CD8-positive, alpha-beta memory T cell (primary cell): ENCODE measurements around the gene KDM2B. TPM values are rescaled to one million over a fixed set of nuclear protein-coding genes. Genes with fewer than 3 reads are reported as not detected.

Experiments
- CTCF ChIA-PET: fragments of 350-600 bp; sonication (Branson Sonifier 250); formaldehyde crosslinking; loops from one replicate; lab custom pipeline; 2021; ENCODE audit warnings: antibody characterized with exemption; lab: Charles Lee
- POLR2A ChIA-PET: fragments of 350-600 bp; sonication (Branson Sonifier 250); formaldehyde crosslinking; loops from one replicate; lab custom pipeline; 2021; ENCODE audit warnings: antibody characterized with exemption; lab: Charles Lee
- DNase-seq, 5 donors: peaks; one replicate each; pipeline versions ENCODE4 v3.0.0 to v3.0.0-alpha.2; 2020 to 2022; ENCODE audit warnings: mixed read lengths in 1 of 5
- H3K27ac ChIP-seq: one replicate; pipeline ENCODE4 v1.7.0; 2013; ENCODE audit warnings: low read depth, mild to moderate bottlenecking, low read length, moderate library complexity
- H3K27me3 ChIP-seq: 2 replicates; pipeline ENCODE4 v1.7.0; 2013; ENCODE audit warnings: low read length, mild to moderate bottlenecking; ENCODE audit not compliant: insufficient read depth, poor library complexity, severe bottlenecking
- H3K36me3 ChIP-seq: 2 replicates; pipeline ENCODE4 v1.7.0; 2013; ENCODE audit warnings: mild to moderate bottlenecking, low read length, moderate library complexity; ENCODE audit not compliant: insufficient read depth
- H3K4me1 ChIP-seq: 2 replicates; pipeline ENCODE4 v1.7.0; 2013; ENCODE audit warnings: mild to moderate bottlenecking, low read length, moderate library complexity; ENCODE audit not compliant: insufficient read depth
- H3K4me3 ChIP-seq: 2 replicates; pipeline ENCODE4 v1.7.0; 2013; ENCODE audit warnings: mild to moderate bottlenecking, low read length
- H3K9me3 ChIP-seq: 2 replicates; pipeline ENCODE4 v1.7.0; 2013; ENCODE audit warnings: mild to moderate bottlenecking, low read length
- H3K27ac Mint-ChIP-seq, 8 donors: one replicate each; pipeline ENCODE4 v1.8.0; 2020 to 2021; ENCODE audit warnings: mixed read lengths in 8 of 8, mild to moderate bottlenecking in 6 of 8, inconsistent platforms in 3 of 8, moderate library complexity in 3 of 8
- H3K27me3 Mint-ChIP-seq, 2 donors: one replicate each; pipeline ENCODE4 v1.8.0; 2020 to 2021; ENCODE audit warnings: mixed read lengths in 2 of 2, mild to moderate bottlenecking in 1 of 2, moderate library complexity in 1 of 2
- H3K36me3 Mint-ChIP-seq, 3 donors: one replicate each; pipeline ENCODE4 v1.8.0; 2020 to 2021; ENCODE audit warnings: mixed read lengths in 3 of 3, inconsistent platforms in 1 of 3, mild to moderate bottlenecking in 1 of 3
- H3K4me1 Mint-ChIP-seq, 3 donors: one replicate each; pipeline ENCODE4 v1.8.0; 2020 to 2021; ENCODE audit warnings: mixed read lengths in 3 of 3, inconsistent platforms in 1 of 3, mild to moderate bottlenecking in 1 of 3
- H3K4me3 Mint-ChIP-seq, 7 donors: one replicate each; pipeline ENCODE4 v1.8.0; 2020 to 2021; ENCODE audit warnings: mixed read lengths in 7 of 7, mild to moderate bottlenecking in 6 of 7, moderate library complexity in 4 of 7, inconsistent platforms in 2 of 7
- H3K9me3 Mint-ChIP-seq, 5 donors: one replicate each; pipeline ENCODE4 v1.8.0; 2020 to 2022; ENCODE audit warnings: mixed read lengths in 5 of 5, mild to moderate bottlenecking in 3 of 5, moderate library complexity in 2 of 5, inconsistent platforms in 1 of 5
- polyA plus RNA-seq: library from polyadenylated mRNA; unstranded; fragments of 300-500 nt; fragmentation: Illumina TruSeq; gene quantifications from one replicate; pipeline ENCODE4 v1.2.3, GENCODE V29; 2021
- total RNA-seq, 2 experiments: library from RNA; stranded (reverse); gene quantifications; one replicate each; pipeline ENCODE4 v1.2.3, GENCODE V29; 2021

The KDM2B gene
- 10 to 100 TPM; 63.2 to 64.0 TPM for total RNA-seq
- 18.3 TPM for polyA plus RNA-seq

DNA sequence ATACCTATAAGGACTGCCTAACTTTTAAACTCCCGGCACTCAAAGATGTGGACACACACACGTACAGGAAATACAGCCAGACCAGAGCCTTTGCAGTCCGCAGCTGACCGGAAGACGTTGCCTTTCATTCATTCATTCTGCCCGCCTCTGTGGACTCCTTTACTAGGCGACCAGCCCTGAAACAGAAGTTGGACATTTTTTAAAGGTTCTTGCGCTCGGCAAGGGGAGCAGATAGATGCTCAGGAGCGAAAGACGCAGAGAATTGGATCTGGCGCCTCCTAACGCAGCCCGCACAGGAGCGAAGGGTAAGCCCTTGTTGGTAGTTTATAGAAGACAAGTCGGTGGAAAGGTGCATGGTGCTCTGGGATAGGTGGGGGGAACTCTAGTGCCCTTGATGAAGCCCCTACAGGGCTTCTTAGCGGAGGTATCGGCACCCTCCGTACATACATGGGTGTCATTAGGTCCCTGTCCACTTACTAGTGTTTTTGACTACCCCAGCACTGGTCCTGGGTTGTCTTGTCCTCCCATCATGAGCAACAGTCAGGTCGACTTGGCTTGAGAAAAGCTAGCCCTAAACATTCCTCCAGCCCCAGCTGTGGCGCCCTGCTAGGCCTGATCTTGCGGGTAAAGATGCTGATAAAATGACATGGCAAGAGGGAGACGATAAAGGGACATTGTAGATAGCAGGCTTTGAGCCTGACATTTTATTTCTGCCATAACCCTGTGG, at the start of gene KDM2B:
Gene KDM2B, minus strand, starts transcription at position 65 of the 727 bp plus-strand sequence. CDS start 112 bp downstream, outside the sequence.
- Mint-ChIP-seq H3K36me3 (peaks cover 0 to 16% (median 0%) of the 10 kb centered on the region in 3 donors), H3K4me3 (peak within 1 kb of the TSS; percentile 95 to 99 (median 98))

DNA sequence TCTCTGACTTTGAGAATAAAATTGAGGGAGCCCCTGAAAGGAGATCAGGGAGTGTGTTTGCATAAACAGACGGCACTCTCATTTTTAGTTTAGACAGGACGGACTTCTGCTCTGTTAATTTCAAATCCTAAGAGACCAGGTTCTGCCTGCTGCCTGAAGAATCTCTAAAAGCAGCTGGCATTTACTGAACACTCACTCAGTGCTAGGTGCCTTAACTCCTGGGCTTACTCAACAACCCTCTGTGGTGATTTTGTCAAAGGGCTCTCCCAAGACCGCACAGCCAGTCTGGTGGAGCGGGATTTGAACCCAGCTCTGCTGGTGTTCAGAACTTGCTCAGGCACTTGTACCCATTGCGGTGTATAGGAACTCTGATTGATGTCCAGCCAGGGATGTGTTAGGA, 47.7 kb upstream of the KDM2B start:
- H3K27ac Mint-ChIP-seq, result peak overlapping the region; percentile 98 to 99 (median 98)
- no peak for DNase-seq
- H3K27me3 Mint-ChIP-seq, result peaks cover 0 to 3% of the 10 kb centered on the region in 2 donors

More for the DNA sequence above, at the start of gene KDM2B:
- Histone ChIP-seq H3K36me3 (no peaks in the 10 kb centered on the region), H3K4me1 (peaks cover 41% of the 10 kb centered on the region), H3K27ac (peak within 1 kb of the TSS; percentile 93), H3K9me3 (no peaks in the 10 kb centered on the region), H3K4me3 (peak within 1 kb of the TSS; percentile 97), H3K27me3 (no peaks in the 10 kb centered on the region)
- Mint-ChIP-seq H3K27ac (peak within 1 kb of the TSS; percentile 97 to 100 (median 99)), H3K27me3 (no peaks in the 10 kb centered on the region), H3K4me1 (peaks cover 45 to 72% (median 53%) of the 10 kb centered on the region in 3 donors), H3K9me3 (no peaks in the 10 kb centered on the region)
- ChIA-PET POLR2A (interaction anchor here (0.5 to 4.1 kb wide), 8 partner anchors 9 to 1290 kb away, joined by 3 to 93 read pairs (median 3); partner anchors contain the start of gene MORN3), CTCF (interaction anchor here (0.6 to 9.0 kb wide), 11 partner anchors 8 to 213 kb away, joined by 3 to 69 read pairs (median 4); partner anchors contain the start of genes MORN3, ORAI1 and RHOF)
- DNase-seq, result peak in 1 of 5 donors; percentile 40

DNA sequence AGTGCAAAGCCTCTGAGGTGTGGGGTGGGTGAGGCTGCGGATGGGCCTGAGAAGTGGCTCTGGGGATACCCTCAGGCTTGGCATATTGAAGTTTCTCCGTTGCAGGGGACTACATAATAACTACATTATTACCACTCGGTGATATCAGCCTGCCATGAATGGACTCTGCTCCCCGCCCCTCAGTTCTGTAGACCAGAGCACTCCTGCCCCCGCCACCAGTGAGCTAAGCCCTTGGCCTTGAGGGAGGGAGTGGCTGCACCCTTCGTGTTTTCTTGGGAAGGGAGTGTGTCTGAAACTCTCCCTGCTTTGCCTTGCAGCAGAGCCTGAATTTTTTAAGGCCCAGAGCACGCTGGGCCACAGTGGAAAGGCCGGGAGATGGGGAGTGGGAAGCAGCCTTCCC, 47.2 kb upstream of the KDM2B start:
- peaks cover 65% of the 10 kb centered on the region for H3K4me1 ChIP-seq
- peak overlapping the region; percentile 95 to 100 (median 97) for H3K4me3 Mint-ChIP-seq
- H3K36me3 Mint-ChIP-seq, result peaks cover 0 to 40% (median 2%) of the 10 kb centered on the region in 3 donors
- POLR2A ChIA-PET, result interaction anchor here (0.5 to 3.0 kb wide), 10 partner anchors 9 to 128 kb away, joined by 3 to 35 read pairs (median 16); no protein-coding TSS in a partner anchor
- H3K27ac Mint-ChIP-seq, result peak overlapping the region; percentile 98 to 99 (median 98)
- no peaks in the 10 kb centered on the region for H3K9me3 ChIP-seq
- CTCF ChIA-PET, result interaction anchor here (0.8 to 11.2 kb wide), 13 partner anchors 9 to 128 kb away, joined by 3 to 150 read pairs (median 16); partner anchors contain the start of genes KDM2B and MORN3
- peaks cover 8% of the 10 kb centered on the region for H3K36me3 ChIP-seq
- H3K27me3 ChIP-seq, result no peaks in the 10 kb centered on the region
- DNase-seq, result no peak
- H3K27me3 Mint-ChIP-seq, result peaks cover 0 to 3% of the 10 kb centered on the region in 2 donors
- peak overlapping the region; percentile 95 for H3K27ac ChIP-seq
- H3K4me1 Mint-ChIP-seq, result peaks cover 59 to 73% (median 61%) of the 10 kb centered on the region in 3 donors
- H3K4me3 ChIP-seq, result peak overlapping the region; percentile 95
- no peaks in the 10 kb centered on the region for H3K9me3 Mint-ChIP-seq

More for the DNA sequence above, 47.7 kb upstream of the KDM2B start:
- POLR2A ChIA-PET, result interaction anchor here (0.8 to 3.0 kb wide), 5 partner anchors 29 to 71 kb away, joined by 4 to 32 read pairs (median 5); no protein-coding TSS in a partner anchor
- peaks cover 8% of the 10 kb centered on the region for H3K36me3 ChIP-seq
- H3K27ac ChIP-seq, result peak overlapping the region; percentile 95
- H3K4me3 ChIP-seq, result peak overlapping the region; percentile 95
- H3K27me3 ChIP-seq, result no peaks in the 10 kb centered on the region
- Mint-ChIP-seq H3K9me3 (no peaks in the 10 kb centered on the region), H3K4me1 (peaks cover 61 to 75% (median 66%) of the 10 kb centered on the region in 3 donors), H3K4me3 (peak overlapping the region; percentile 95 to 100 (median 97)), H3K36me3 (peaks cover 0 to 44% (median 2%) of the 10 kb centered on the region in 3 donors)
- H3K9me3 ChIP-seq, result no peaks in the 10 kb centered on the region
- peaks cover 68% of the 10 kb centered on the region for H3K4me1 ChIP-seq
- CTCF ChIA-PET, result interaction anchor here (1.0 to 11.2 kb wide), 8 partner anchors 9 to 129 kb away, joined by 4 to 150 read pairs (median 53); partner anchors contain the start of genes KDM2B and MORN3

DNA sequence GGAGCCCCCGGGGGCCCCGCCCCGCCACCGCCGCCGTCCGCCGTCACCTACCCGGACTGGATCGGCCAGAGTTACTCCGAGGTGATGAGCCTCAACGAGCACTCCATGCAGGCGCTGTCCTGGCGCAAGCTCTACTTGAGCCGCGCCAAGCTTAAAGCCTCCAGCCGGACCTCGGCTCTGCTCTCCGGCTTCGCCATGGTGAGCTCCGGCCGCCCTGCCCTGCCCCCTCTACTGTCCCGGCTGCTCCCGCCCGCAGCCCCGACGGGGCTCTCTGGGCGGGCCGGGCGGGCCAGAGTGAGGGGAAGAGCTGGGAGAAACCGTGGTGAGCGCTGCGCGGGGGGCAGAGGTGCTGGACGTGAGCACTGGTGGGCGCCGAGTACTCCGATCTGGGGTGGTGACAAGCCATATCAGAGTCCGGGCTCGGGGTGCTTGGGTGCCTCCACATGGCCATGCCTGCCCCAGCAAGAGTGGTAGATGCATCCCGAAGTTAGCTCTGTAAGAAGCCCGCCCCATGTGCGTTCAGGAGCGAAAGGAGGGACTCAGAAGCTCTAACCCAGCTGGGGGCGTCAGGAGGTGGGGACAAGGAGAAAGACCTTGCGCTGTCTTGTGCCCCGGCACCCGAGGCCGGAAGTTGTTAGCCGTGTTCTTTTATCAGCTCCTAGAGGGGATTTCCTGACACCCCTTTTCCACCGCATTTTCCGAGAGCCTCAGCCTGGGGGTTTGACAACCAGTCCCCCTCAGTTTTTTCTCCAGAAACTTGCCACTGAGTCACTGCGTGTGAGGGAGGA, 46.2 kb upstream of the KDM2B start:
- peaks cover 0 to 3% of the 10 kb centered on the region in 2 donors for H3K27me3 Mint-ChIP-seq
- H3K4me3 Mint-ChIP-seq, result peak overlapping the region; percentile 95 to 100 (median 97)
- H3K9me3 Mint-ChIP-seq, result no peaks in the 10 kb centered on the region
- Histone ChIP-seq H3K27me3 (no peaks in the 10 kb centered on the region), H3K9me3 (no peaks in the 10 kb centered on the region), H3K27ac (peak overlapping the region; percentile 95), H3K4me1 (peaks cover 55% of the 10 kb centered on the region), H3K36me3 (peaks cover 5% of the 10 kb centered on the region), H3K4me3 (peak overlapping the region; percentile 95)
- ChIA-PET CTCF (interaction anchor here (0.6 to 11.2 kb wide), 28 partner anchors 8 to 185 kb away, joined by 3 to 150 read pairs (median 4); partner anchors contain the start of genes KDM2B, MORN3 and TMEM120B), POLR2A (interaction anchor here (0.5 to 3.0 kb wide), 25 partner anchors 10 to 177 kb away, joined by 3 to 54 read pairs (median 5); partner anchors contain the start of genes SETD1B and TMEM120B)
- peak; percentile 79 to 94 (median 87) for DNase-seq
- peaks cover 0 to 32% (median 2%) of the 10 kb centered on the region in 3 donors for H3K36me3 Mint-ChIP-seq
- peak overlapping the region; percentile 98 to 99 (median 98) for H3K27ac Mint-ChIP-seq
- H3K4me1 Mint-ChIP-seq, result peaks cover 49 to 63% (median 51%) of the 10 kb centered on the region in 3 donors

DNA sequence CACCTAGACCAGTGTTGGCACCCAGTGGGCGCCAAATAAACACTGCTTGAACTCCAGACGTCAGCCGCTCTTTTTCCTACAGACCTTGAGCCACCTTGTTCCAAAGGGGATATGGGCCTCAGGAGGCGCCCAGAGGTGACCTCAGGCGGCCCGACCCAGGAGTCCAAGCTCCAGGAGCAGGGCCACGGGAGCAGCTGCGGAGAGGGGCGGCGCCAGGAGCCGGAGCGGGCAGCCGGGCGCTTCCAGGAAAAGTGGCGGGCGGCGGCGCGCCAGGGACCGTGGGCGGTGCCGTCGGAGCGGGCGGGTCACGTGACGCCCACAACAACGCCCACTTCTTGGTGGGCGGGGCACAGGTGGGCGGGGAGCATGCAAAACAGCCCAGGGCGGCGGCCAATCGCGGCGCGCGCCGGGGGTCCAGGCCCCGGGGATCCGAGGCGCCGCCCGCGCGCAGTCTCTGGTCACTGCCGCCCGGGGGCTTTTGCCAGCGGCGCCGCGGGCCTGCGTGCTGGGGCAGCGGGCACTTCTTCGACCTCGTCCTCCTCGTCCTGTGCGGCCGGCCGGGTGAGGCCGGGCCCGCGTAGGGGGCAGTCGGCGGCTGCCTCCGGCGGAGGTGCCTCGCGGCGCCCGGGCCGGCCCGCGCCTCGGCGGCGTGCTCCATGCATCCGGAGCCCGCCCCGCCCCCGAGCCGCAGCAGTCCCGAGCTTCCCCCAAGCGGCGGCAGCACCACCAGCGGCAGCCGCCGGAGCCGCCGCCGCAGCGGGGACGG, 45.4 kb upstream of the KDM2B start, which contains the start of gene ORAI1:
Gene ORAI1, plus strand, starts transcription at position 444 of the 766 bp plus-strand sequence.
- Mint-ChIP-seq H3K27ac (peak within 1 kb of the TSS; percentile 98 to 99 (median 98)), H3K36me3 (peaks cover 0 to 28% (median 2%) of the 10 kb centered on the region in 3 donors), H3K9me3 (no peaks in the 10 kb centered on the region), H3K4me3 (peak within 1 kb of the TSS; percentile 95 to 100 (median 97)), H3K27me3 (peaks cover 0 to 3% of the 10 kb centered on the region in 2 donors), H3K4me1 (peaks cover 43 to 57% (median 43%) of the 10 kb centered on the region in 3 donors)
- ChIA-PET CTCF (interaction anchor here (0.8 to 11.2 kb wide), 21 partner anchors 11 to 186 kb away, joined by 3 to 150 read pairs (median 7); partner anchors contain the start of genes KDM2B, MORN3 and TMEM120B), POLR2A (interaction anchor here (0.5 to 3.0 kb wide), 23 partner anchors 11 to 180 kb away, joined by 3 to 54 read pairs (median 5); partner anchors contain the start of gene SETD1B)
- H3K27ac ChIP-seq, result peak within 1 kb of the TSS; percentile 95
- peaks cover 47% of the 10 kb centered on the region for H3K4me1 ChIP-seq
- no peaks in the 10 kb centered on the region for H3K27me3 ChIP-seq
- H3K36me3 ChIP-seq, result peaks cover 5% of the 10 kb centered on the region
- peak within 1 kb of the TSS; percentile 95 for H3K4me3 ChIP-seq
- peak; percentile 95 to 98 (median 96) for DNase-seq
- no peaks in the 10 kb centered on the region for H3K9me3 ChIP-seq

DNA sequence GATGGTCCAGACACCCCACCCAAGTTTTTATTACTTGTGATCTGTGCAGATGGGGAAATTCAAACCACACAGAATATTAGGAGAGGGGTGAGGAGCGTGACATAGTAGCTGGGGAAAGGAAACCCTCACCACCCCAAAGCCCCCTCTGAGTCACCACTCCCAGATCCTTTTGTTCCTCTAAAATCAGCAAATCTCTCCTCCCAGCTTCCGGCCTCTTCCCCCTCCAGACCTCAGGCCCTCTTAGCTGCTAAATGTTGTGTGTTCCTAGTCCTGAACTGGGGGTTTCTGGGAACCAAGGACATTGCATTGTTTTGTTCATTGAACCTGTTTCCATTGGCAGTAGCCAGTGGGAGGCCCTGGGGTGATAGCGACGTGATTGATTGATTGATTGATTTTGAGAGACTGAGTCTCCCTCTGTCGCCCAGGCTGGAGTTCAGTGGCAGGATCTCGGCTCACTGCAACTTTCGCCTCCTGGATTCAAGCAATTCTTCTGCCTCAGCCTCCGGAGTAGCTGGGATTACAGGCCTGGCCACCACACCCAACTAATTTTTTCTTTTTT, 39.6 kb upstream of the KDM2B start:
- CTCF ChIA-PET, result interaction anchor here (0.6 to 1.5 kb wide), 2 partner anchors 22 to 68 kb away, joined by 3 to 4 read pairs; no protein-coding TSS in a partner anchor
- Mint-ChIP-seq H3K4me3 (no peak overlapping the region), H3K27ac (peak overlapping the region in 1 of 8 donors; percentile 18), H3K4me1 (peaks cover 9 to 11% (median 9%) of the 10 kb centered on the region in 3 donors), H3K27me3 (no peaks in the 10 kb centered on the region), H3K36me3 (no peaks in the 10 kb centered on the region), H3K9me3 (no peaks in the 10 kb centered on the region)
- POLR2A ChIA-PET, result interaction anchor here (0.6 to 1.5 kb wide), 2 partner anchors 41 to 149 kb away, joined by 3 to 23 read pairs; no protein-coding TSS in a partner anchor
- H3K36me3 ChIP-seq, result no peaks in the 10 kb centered on the region
- no peak overlapping the region for H3K27ac ChIP-seq
- DNase-seq, result no peak
- no peaks in the 10 kb centered on the region for H3K27me3 ChIP-seq
- H3K4me1 ChIP-seq, result peaks cover 7% of the 10 kb centered on the region
- no peaks in the 10 kb centered on the region for H3K9me3 ChIP-seq
- no peak overlapping the region for H3K4me3 ChIP-seq
